ENCODE results near the gene TBC1D22A.

DNA sequence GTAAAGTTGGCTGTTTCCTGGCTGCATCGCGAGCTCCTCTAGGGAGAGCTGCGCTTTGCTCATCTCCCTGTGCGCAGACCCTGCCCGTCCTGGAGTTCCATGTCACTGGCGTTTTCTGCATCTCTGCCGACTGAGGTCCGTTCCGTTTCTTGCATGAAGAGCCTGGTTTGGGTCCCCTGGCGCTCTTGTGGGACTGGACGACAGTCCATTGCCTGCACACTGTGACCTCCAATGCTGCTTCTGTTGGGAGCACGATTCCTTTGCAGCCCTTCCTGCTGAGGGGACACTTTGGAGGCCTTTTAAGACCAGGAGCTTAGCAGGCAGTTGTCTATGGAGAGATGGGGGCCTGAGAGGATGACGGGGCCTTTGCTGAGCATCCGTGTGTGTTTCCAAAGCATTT, 90.3 kb downstream of the TBC1D22A start:
- TF ChIP-seq, protein P1, sequence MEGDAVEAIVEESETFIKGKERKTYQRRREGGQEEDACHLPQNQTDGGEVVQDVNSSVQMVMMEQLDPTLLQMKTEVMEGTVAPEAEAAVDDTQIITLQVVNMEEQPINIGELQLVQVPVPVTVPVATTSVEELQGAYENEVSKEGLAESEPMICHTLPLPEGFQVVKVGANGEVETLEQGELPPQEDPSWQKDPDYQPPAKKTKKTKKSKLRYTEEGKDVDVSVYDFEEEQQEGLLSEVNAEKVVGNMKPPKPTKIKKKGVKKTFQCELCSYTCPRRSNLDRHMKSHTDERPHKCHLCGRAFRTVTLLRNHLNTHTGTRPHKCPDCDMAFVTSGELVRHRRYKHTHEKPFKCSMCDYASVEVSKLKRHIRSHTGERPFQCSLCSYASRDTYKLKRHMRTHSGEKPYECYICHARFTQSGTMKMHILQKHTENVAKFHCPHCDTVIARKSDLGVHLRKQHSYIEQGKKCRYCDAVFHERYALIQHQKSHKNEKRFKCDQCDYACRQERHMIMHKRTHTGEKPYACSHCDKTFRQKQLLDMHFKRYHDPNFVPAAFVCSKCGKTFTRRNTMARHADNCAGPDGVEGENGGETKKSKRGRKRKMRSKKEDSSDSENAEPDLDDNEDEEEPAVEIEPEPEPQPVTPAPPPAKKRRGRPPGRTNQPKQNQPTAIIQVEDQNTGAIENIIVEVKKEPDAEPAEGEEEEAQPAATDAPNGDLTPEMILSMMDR (IDR thresholded peaks at IDR 0.05), result no peak
- TF ChIP-seq POLR2A (IDR thresholded peaks at IDR 0.05), result no peak
- no peak for TF ChIP-seq EP300 (IDR thresholded peaks at IDR 0.05)
